Loucy (cell line): ENCODE data around the gene PLEKHG5.

Source experiments
- H2AFZ ChIP-seq: fragments of 200-600 bp; sonication (generic); 2 replicates; pipeline ENCODE4 v1.6.0; 2016; ENCODE audit warnings: antibody characterized with exemption, mild to moderate bottlenecking, low read length, moderate library complexity
- H3F3A ChIP-seq: fragments of 200-600 bp; 2 replicates; pipeline ENCODE4 v1.6.0; 2016; ENCODE audit warnings: antibody characterized with exemption, low read depth, mild to moderate bottlenecking
- H3K27me3 ChIP-seq: fragments of 200-600 bp; sonication (generic); 2 replicates; pipeline ENCODE4 v1.6.1; 2014; ENCODE audit warnings: low read length, mild to moderate bottlenecking; ENCODE audit not compliant: insufficient read depth, poor library complexity, severe bottlenecking
- H3K36me3 ChIP-seq: fragments of 200-600 bp; sonication (generic); 2 replicates; pipeline ENCODE4 v1.6.1; 2016; ENCODE audit warnings: low read length; ENCODE audit not compliant: insufficient read depth
- H3K4me1 ChIP-seq: fragments of 200-600 bp; sonication (generic); 2 replicates; pipeline ENCODE4 v1.5.1; 2014; ENCODE audit warnings: low read length, mild to moderate bottlenecking; ENCODE audit not compliant: insufficient read depth, poor library complexity, severe bottlenecking
- H3K4me2 ChIP-seq: fragments of 200-600 bp; sonication (generic); 2 replicates; pipeline ENCODE4 v1.6.0; 2014; ENCODE audit warnings: antibody characterized with exemption, low read length, low read depth, mild to moderate bottlenecking; ENCODE audit not compliant: poor library complexity, severe bottlenecking
- H3K4me3 ChIP-seq: fragments of 200-600 bp; sonication (generic); 2 replicates; pipeline ENCODE4 v1.5.1; 2014; ENCODE audit warnings: low read length, mild to moderate bottlenecking, mixed read lengths; ENCODE audit not compliant: poor library complexity, severe bottlenecking
- H3K79me2 ChIP-seq: fragments of 200-600 bp; sonication (generic); 2 replicates; pipeline ENCODE4 v1.6.1; 2014; ENCODE audit warnings: low read length; ENCODE audit not compliant: insufficient read depth
- H3K9ac ChIP-seq: fragments of 200-600 bp; sonication (generic); 2 replicates; pipeline ENCODE4 v1.6.0; 2014; ENCODE audit warnings: mild to moderate bottlenecking, low read depth, low read length, moderate library complexity; ENCODE audit not compliant: poor library complexity, severe bottlenecking
- H3K9me2 ChIP-seq: fragments of 200-600 bp; sonication (generic); replicated peaks from 2 replicates; pipeline ENCODE4 v1.6.1; 2016; ENCODE audit warnings: low read depth, low read length, mixed read lengths
- H3K9me3 ChIP-seq: fragments of 200-600 bp; sonication (generic); 2 replicates; pipeline ENCODE4 v1.6.1; 2014; ENCODE audit warnings: mild to moderate bottlenecking, antibody characterized with exemption, low read length, low read depth; ENCODE audit not compliant: insufficient read depth
- H4K20me1 ChIP-seq: fragments of 200-600 bp; sonication (generic); 2 replicates; pipeline ENCODE4 v1.6.0; 2014; ENCODE audit warnings: antibody characterized with exemption, low read length, mild to moderate bottlenecking; ENCODE audit not compliant: insufficient read depth, poor library complexity, severe bottlenecking
- EZH2phosphoT487 ChIP-seq: fragments of 200-600 bp; IDR thresholded peaks from 2 replicates; pipeline ENCODE4 v1.6.1; 2018; ENCODE audit warnings: antibody characterized with exemption, mild to moderate bottlenecking, moderate library complexity, borderline replicate concordance
- TF ChIP-seq, protein P1 (sequence below): fragments of 200-600 bp; sonication (generic); conservative IDR thresholded peaks from 2 replicates; pipeline ENCODE4 v1.5.1; 2014; ENCODE audit warnings: mild to moderate bottlenecking, antibody characterized with exemption, low read length

PLEKHG5 gene

DNA sequence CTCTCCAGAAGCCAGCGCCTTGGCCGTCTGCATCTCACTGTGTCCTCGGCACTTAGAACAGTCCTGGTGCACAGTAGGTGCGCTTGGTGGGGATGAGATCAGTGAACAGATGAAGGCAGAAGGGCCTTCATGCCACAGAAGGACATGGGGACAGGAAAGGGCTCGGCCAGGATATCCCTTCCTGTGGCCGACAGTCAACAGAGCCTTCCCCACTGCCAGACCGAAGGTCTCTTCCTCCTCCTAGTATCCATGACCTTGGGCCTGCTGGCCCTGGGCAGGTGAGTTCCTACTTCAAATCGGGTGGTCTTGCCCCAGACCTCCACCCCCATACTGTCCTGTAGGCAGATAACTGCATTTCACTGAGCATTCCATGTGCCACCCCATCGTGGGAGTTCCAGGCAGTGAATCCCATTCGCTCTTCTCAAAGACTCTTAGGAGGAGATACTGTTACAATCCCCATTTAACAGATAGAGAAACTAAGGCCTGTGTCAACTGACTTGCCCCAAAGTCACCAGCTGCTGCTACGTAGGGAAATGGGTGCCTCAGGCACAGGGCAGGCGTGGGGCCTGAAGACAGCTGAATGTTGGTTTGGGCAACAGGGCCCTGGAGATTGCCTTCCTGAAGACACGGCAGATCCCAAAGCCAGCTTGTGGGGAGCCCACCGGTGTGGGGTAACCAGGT, 3.5 kb downstream of the PLEKHG5 start:
- Histone ChIP-seq H4K20me1 (no peaks in the 10 kb centered on the region), H3K27me3 (no peaks in the 10 kb centered on the region), H3K4me1 (peaks cover 28% of the 10 kb centered on the region), H2AFZ (no peak overlapping the region), H3K9me2 (no peaks in the 10 kb centered on the region), H3K36me3 (no peaks in the 10 kb centered on the region), H3K9me3 (no peaks in the 10 kb centered on the region), H3K4me2 (no peak overlapping the region), H3K9ac (no peak overlapping the region), H3F3A (peaks cover 5% of the 10 kb centered on the region; the same call in 1 of the 2 replicates), H3K4me3 (no peak overlapping the region), H3K79me2 (0 out of 2 replicates have a peak, but pooled peaks cover 4% of the 10 kb centered on the region)
- no peak for TF ChIP-seq EZH2phosphoT487
- TF ChIP-seq, protein P1, sequence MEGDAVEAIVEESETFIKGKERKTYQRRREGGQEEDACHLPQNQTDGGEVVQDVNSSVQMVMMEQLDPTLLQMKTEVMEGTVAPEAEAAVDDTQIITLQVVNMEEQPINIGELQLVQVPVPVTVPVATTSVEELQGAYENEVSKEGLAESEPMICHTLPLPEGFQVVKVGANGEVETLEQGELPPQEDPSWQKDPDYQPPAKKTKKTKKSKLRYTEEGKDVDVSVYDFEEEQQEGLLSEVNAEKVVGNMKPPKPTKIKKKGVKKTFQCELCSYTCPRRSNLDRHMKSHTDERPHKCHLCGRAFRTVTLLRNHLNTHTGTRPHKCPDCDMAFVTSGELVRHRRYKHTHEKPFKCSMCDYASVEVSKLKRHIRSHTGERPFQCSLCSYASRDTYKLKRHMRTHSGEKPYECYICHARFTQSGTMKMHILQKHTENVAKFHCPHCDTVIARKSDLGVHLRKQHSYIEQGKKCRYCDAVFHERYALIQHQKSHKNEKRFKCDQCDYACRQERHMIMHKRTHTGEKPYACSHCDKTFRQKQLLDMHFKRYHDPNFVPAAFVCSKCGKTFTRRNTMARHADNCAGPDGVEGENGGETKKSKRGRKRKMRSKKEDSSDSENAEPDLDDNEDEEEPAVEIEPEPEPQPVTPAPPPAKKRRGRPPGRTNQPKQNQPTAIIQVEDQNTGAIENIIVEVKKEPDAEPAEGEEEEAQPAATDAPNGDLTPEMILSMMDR: no peak

DNA sequence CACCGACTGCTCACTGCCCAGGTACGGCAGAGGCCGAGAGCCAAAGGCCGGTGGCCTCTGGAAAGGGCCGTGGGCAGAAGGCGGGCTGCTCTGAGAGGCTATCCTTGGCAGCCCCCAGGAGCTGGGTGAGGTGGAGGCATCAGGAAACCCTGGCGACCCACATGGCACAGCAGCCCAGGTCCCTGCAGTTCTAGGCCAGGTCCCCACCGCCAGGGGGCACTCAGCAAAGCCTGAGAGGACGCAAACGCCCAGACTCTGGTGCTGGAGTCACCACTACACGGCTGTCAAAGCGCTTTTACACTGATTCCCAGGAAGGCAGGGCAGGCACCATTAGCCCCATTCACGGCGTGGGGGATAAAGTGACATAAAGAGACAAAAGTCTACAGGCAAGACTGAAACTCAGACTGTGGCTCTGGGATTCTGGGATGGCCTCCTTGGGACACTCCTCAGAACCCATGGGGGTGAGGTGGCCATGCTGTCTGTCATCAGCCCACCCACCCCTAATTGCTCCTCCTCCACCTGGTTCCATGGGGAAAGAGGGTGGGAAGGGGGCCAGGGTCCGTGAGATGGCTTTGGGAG, 4.9 kb downstream of the PLEKHG5 start:
- no peak overlapping the region for H3K9ac ChIP-seq
- H3K9me3 ChIP-seq: no peaks in the 10 kb centered on the region
- 0 out of 2 replicates have a peak, but pooled peaks cover 4% of the 10 kb centered on the region for H3K79me2 ChIP-seq
- H3K4me3 ChIP-seq: no peak overlapping the region
- H3K4me2 ChIP-seq: peak overlapping the region; percentile 11
- peaks cover 17% of the 10 kb centered on the region for H3K4me1 ChIP-seq
- TF ChIP-seq, protein P1: peak; percentile 90
- TF ChIP-seq EZH2phosphoT487: no peak
- H3F3A ChIP-seq: peaks cover 5% of the 10 kb centered on the region; the same call in 1 of the 2 replicates
- H3K27me3 ChIP-seq: no peaks in the 10 kb centered on the region
- no peaks in the 10 kb centered on the region for H4K20me1 ChIP-seq
- no peaks in the 10 kb centered on the region for H3K36me3 ChIP-seq
- H3K9me2 ChIP-seq: no peaks in the 10 kb centered on the region
- no peak overlapping the region for H2AFZ ChIP-seq

GRCh38 chr1:6485168-6486101, 6.0 kb downstream of the PLEKHG5 start:
- H3K9ac ChIP-seq: no peak overlapping the region

More at GRCh38 chr1:6485168-6486101, 6.0 kb downstream of the PLEKHG5 start:
- no peaks in the 10 kb centered on the region for H3K9me2 ChIP-seq
- H3K9me3 ChIP-seq: no peaks in the 10 kb centered on the region
- no peaks in the 10 kb centered on the region for H4K20me1 ChIP-seq
- H3K27me3 ChIP-seq: no peaks in the 10 kb centered on the region
- H3K36me3 ChIP-seq: no peaks in the 10 kb centered on the region
- peaks cover 12% of the 10 kb centered on the region for H3K4me1 ChIP-seq
- H3K79me2 ChIP-seq: no peaks in the 10 kb centered on the region
- no peaks in the 10 kb centered on the region for H3F3A ChIP-seq
- no peak overlapping the region for H3K4me2 ChIP-seq
- no peak overlapping the region for H3K4me3 ChIP-seq
- H2AFZ ChIP-seq: no peak overlapping the region
- TF ChIP-seq, protein P1: no peak
- no peak for TF ChIP-seq EZH2phosphoT487
